Uterus (tissue), 2 donors: ENCODE data around the gene DSE.

Experiments used
- CTCF ChIP-seq, 4 experiments: fragments of 200-600 bp in 2 of 4; fragments of 450-650 bp in 2 of 4; sonication (generic) in 2 of 4; IDR thresholded peaks; one replicate each; pipeline ENCODE4 v1.5.1; 2016 to 2019; ENCODE audit warnings: antibody characterized with exemption in 4 of 4, mild to moderate bottlenecking in 2 of 4, moderate library complexity in 1 of 4
- POLR2A ChIP-seq, 2 donors: fragments of 450-650 bp; IDR thresholded peaks; one replicate each; pipeline ENCODE4 v1.6.1; 2016; ENCODE audit warnings: antibody characterized with exemption in 2 of 2, mild to moderate bottlenecking in 1 of 2, moderate library complexity in 1 of 2

GRCh38 chr6:116382587-116382986 lies 11.8 kb downstream of the DSE start:
- TF ChIP-seq CTCF (IDR thresholded peaks at IDR 0.05) (no peak), POLR2A (IDR thresholded peaks at IDR 0.05) (no peak)
